Measurements from ENCODE around the gene IL12RB2.

GRCh38 chr1:67324068-67324467 lies 16.4 kb downstream of the IL12RB2 start:
- TF ChIP-seq CTCF (conservative IDR thresholded peaks at IDR 0.05; ENCODE audit: low read depth in 2 of 2) = no peak
- no peak for TF ChIP-seq REST (IDR thresholded peaks at IDR 0.05; ENCODE audit: unreplicated experiment)
- TF ChIP-seq CREB1 (CRISPR knock-in tag; IDR thresholded peaks at IDR 0.05; ENCODE audit: low read depth) = no peak
- no peak for TF ChIP-seq EZH2 (IDR thresholded peaks at IDR 0.05; ENCODE audit: low read depth, unreplicated experiment)
- no peak for TF ChIP-seq ZNF331 (CRISPR knock-in tag; IDR thresholded peaks at IDR 0.05; ENCODE audit: low read depth)
- TF ChIP-seq POLR2AphosphoS5 (IDR thresholded peaks at IDR 0.05; ENCODE audit: low read depth) = no peak
- TF ChIP-seq JUNB (IDR thresholded peaks at IDR 0.05; ENCODE audit: unreplicated experiment) = no peak
